Muscle layer of duodenum (tissue), 2 donors: ENCODE results near the gene NRDE2.
A peak's percentile ranks its signal among the peaks of the same experiment; 100 is the strongest.

Experiments used
- H3K27ac ChIP-seq: one replicate; pipeline ENCODE4 v1.7.0; 2013; ENCODE audit warnings: mild to moderate bottlenecking, low read length
- H3K27me3 ChIP-seq: one replicate; pipeline ENCODE4 v1.7.0; 2013; ENCODE audit warnings: low read depth, mild to moderate bottlenecking, control low read depth, low read length
- H3K36me3 ChIP-seq, 2 donors: one replicate each; pipeline ENCODE4 v1.7.0; 2013; ENCODE audit warnings: low read length in 2 of 2, control low read depth in 1 of 2, mild to moderate bottlenecking in 1 of 2; ENCODE audit not compliant: insufficient read depth in 2 of 2, control insufficient read depth in 1 of 2
- H3K4me1 ChIP-seq, 2 donors: one replicate each; pipeline ENCODE4 v1.7.0; 2013; ENCODE audit warnings: low read length in 2 of 2, mild to moderate bottlenecking in 2 of 2, control low read depth in 1 of 2, moderate library complexity in 1 of 2; ENCODE audit not compliant: insufficient read depth in 2 of 2, control insufficient read depth in 1 of 2
- H3K4me3 ChIP-seq, 2 donors: one replicate each; pipeline ENCODE4 v1.7.0; 2013; ENCODE audit warnings: low read length in 2 of 2, low read depth in 1 of 2, mild to moderate bottlenecking in 1 of 2
- H3K9me3 ChIP-seq, 2 donors: one replicate each; pipeline ENCODE4 v1.7.0; 2013; ENCODE audit warnings: low read length in 2 of 2, control low read depth in 1 of 2, mild to moderate bottlenecking in 1 of 2; ENCODE audit not compliant: control insufficient read depth in 1 of 2
- donor health status: healthy.

Gene NRDE2

GRCh38 chr14:90361865-90362557, 30.3 kb upstream of the NRDE2 start:
- Histone ChIP-seq H3K4me1 (no peaks in the 10 kb centered on the region), H3K4me3 (no peak overlapping the region), H3K27ac (no peak overlapping the region), H3K9me3 (no peaks in the 10 kb centered on the region), H3K36me3 (no peaks in the 10 kb centered on the region), H3K27me3 (no peaks in the 10 kb centered on the region)

- Histone ChIP-seq H3K27ac (no peak overlapping the region), H3K4me1 (no peaks in the 10 kb centered on the region), H3K9me3 (no peaks in the 10 kb centered on the region), H3K4me3 (no peak overlapping the region), H3K27me3 (no peaks in the 10 kb centered on the region), H3K36me3 (no peaks in the 10 kb centered on the region)
These were observed 26.6 kb upstream of the NRDE2 start for GRCh38 chr14:90358359-90358758.

GRCh38 chr14:90356925-90357324, 25.2 kb upstream of the NRDE2 start:
- Histone ChIP-seq H3K4me3 (no peak overlapping the region), H3K36me3 (no peaks in the 10 kb centered on the region), H3K27ac (no peak overlapping the region), H3K27me3 (no peaks in the 10 kb centered on the region), H3K9me3 (no peaks in the 10 kb centered on the region), H3K4me1 (no peaks in the 10 kb centered on the region)

GRCh38 chr14:90355540-90356518, 24.1 kb upstream of the NRDE2 start:
- Histone ChIP-seq H3K27me3 (no peaks in the 10 kb centered on the region), H3K9me3 (no peaks in the 10 kb centered on the region), H3K36me3 (no peaks in the 10 kb centered on the region), H3K4me3 (no peak overlapping the region), H3K27ac (no peak overlapping the region), H3K4me1 (no peaks in the 10 kb centered on the region)

- Histone ChIP-seq H3K27ac (no peak overlapping the region), H3K4me1 (no peaks in the 10 kb centered on the region), H3K9me3 (no peaks in the 10 kb centered on the region), H3K4me3 (peak overlapping the region in 1 of 2 donors; percentile 28), H3K36me3 (no peaks in the 10 kb centered on the region), H3K27me3 (no peaks in the 10 kb centered on the region)
These were observed 23.0 kb upstream of the NRDE2 start for GRCh38 chr14:90354551-90355298.

- no peaks in the 10 kb centered on the region for H3K9me3 ChIP-seq
- no peaks in the 10 kb centered on the region for H3K4me1 ChIP-seq
- H3K27ac ChIP-seq, result no peak overlapping the region
- H3K4me3 ChIP-seq, result no peak overlapping the region
- H3K27me3 ChIP-seq, result no peaks in the 10 kb centered on the region
- H3K36me3 ChIP-seq, result no peaks in the 10 kb centered on the region
These were observed 18.0 kb upstream of the NRDE2 start for GRCh38 chr14:90349739-90350138.

DNA sequence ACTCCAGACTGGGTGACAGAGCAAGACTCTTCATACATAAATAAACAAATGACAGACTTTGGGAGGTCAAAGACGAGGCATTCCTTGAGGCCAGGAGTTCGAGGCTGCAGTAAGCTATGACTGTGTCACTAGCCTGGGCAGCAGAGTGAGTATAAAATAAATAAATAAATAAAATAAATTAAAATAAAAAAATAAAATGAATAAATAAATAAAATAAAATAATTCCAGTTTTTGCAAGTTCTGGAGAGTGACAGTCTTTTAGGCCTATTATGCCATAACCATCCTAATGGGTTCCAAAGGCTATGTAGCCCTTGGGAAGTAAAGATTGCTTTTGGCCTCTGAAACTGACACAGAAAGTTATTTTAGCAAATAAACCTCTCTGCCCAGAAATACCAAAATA, 16.5 kb upstream of the NRDE2 start:
- Histone ChIP-seq H3K27me3 (no peaks in the 10 kb centered on the region), H3K9me3 (no peaks in the 10 kb centered on the region), H3K27ac (no peak overlapping the region), H3K4me3 (no peak overlapping the region), H3K4me1 (no peaks in the 10 kb centered on the region), H3K36me3 (no peaks in the 10 kb centered on the region)

- Histone ChIP-seq H3K4me1 (no peaks in the 10 kb centered on the region), H3K36me3 (no peaks in the 10 kb centered on the region), H3K4me3 (no peak overlapping the region), H3K9me3 (no peaks in the 10 kb centered on the region), H3K27me3 (no peaks in the 10 kb centered on the region), H3K27ac (no peak overlapping the region)
These were observed 13.5 kb upstream of the NRDE2 start for GRCh38 chr14:90345239-90345557.

GRCh38 chr14:90344331-90345238, 12.8 kb upstream of the NRDE2 start:
- no peaks in the 10 kb centered on the region for H3K27me3 ChIP-seq
- no peak overlapping the region for H3K27ac ChIP-seq
- H3K4me1 ChIP-seq, result no peaks in the 10 kb centered on the region
- H3K36me3 ChIP-seq, result no peaks in the 10 kb centered on the region
- no peaks in the 10 kb centered on the region for H3K9me3 ChIP-seq
- no peak overlapping the region for H3K4me3 ChIP-seq

- H3K27ac ChIP-seq, result no peak overlapping the region
- no peaks in the 10 kb centered on the region for H3K9me3 ChIP-seq
- no peaks in the 10 kb centered on the region for H3K36me3 ChIP-seq
- H3K4me3 ChIP-seq, result no peak overlapping the region
- no peaks in the 10 kb centered on the region for H3K4me1 ChIP-seq
- H3K27me3 ChIP-seq, result no peaks in the 10 kb centered on the region
These were observed 10.6 kb upstream of the NRDE2 start for GRCh38 chr14:90342327-90342726.
